HepG2 (cell line): ENCODE data around the gene TTC4. TPM values are rescaled to one million over a fixed set of nuclear protein-coding genes. Genes with fewer than 3 reads are reported as not detected.

Experiments
- BRCA1 ChIP-seq: sonication (generic); formaldehyde crosslinking; IDR thresholded peaks from 2 replicates; pipeline ENCODE4 v1.4.0; 2020; ENCODE audit warnings: missing genetic modification reagents
- GZF1 ChIP-seq: sonication (generic); formaldehyde crosslinking; IDR thresholded peaks from 2 replicates; pipeline ENCODE4 v1.5.1; 2020; ENCODE audit warnings: mild to moderate bottlenecking, missing genetic modification reagents
- HNRNPK ChIP-seq: fragments of 200-400 bp; formaldehyde crosslinking; IDR thresholded peaks from 2 replicates; pipeline ENCODE4 v1.6.1; 2018; ENCODE audit warnings: low read length, low read depth, moderate library complexity, mild to moderate bottlenecking; ENCODE audit not compliant: poor library complexity, severe bottlenecking
- KDM3A ChIP-seq: IDR thresholded peaks from 2 replicates; pipeline ENCODE4 v1.6.1; 2018; ENCODE audit warnings: low read depth, missing compliant biosample characterization
- KDM4B ChIP-seq: sonication (generic); formaldehyde crosslinking; IDR thresholded peaks from 2 replicates; pipeline ENCODE4 v1.4.0; 2020; ENCODE audit warnings: missing genetic modification reagents
- NCOR1 ChIP-seq: fragments of 200-600 bp; sonication (generic); IDR thresholded peaks from 2 replicates; pipeline ENCODE4 v1.7.0; 2017; ENCODE audit warnings: antibody characterized with exemption, low read length, borderline replicate concordance
- NFAT5 ChIP-seq: sonication (generic); formaldehyde crosslinking; IDR thresholded peaks from 2 replicates; pipeline ENCODE4 v1.4.0; 2020; ENCODE audit warnings: missing genetic modification reagents
- RCOR2 ChIP-seq: IDR thresholded peaks from 2 replicates; pipeline ENCODE4 v1.6.1; 2016; ENCODE audit warnings: missing biosample characterization, missing genetic modification reagents
- RELA ChIP-seq: sonication (generic); formaldehyde crosslinking; IDR thresholded peaks from 2 replicates; pipeline ENCODE4 v1.4.0; 2020; ENCODE audit warnings: missing genetic modification reagents
- TAF15 ChIP-seq: fragments of 200-400 bp; formaldehyde crosslinking; IDR thresholded peaks from one replicate; pipeline ENCODE4 v1.6.1; 2018; ENCODE audit warnings: mild to moderate bottlenecking, low read depth, low read length; ENCODE audit not compliant: poor library complexity, severe bottlenecking
- ZBTB1 ChIP-seq: sonication (generic); formaldehyde crosslinking; IDR thresholded peaks from 2 replicates; pipeline ENCODE4 v1.4.0; 2020; ENCODE audit warnings: missing genetic modification reagents, borderline replicate concordance
- ZBTB21 ChIP-seq: sonication (generic); formaldehyde crosslinking; IDR thresholded peaks from 2 replicates; pipeline ENCODE4 v1.4.0; 2020; ENCODE audit warnings: missing genetic modification reagents
- ZBTB25 ChIP-seq: IDR thresholded peaks from 2 replicates; pipeline ENCODE4 v1.6.1; 2018; ENCODE audit warnings: missing genetic modification reagents
- ZNF224 ChIP-seq: sonication (generic); formaldehyde crosslinking; IDR thresholded peaks from 2 replicates; pipeline ENCODE4 v1.5.0; 2020; ENCODE audit warnings: mild to moderate bottlenecking, missing genetic modification reagents
- ZNF44 ChIP-seq: sonication (generic); formaldehyde crosslinking; IDR thresholded peaks from 2 replicates; pipeline ENCODE4 v1.5.1; 2020; ENCODE audit warnings: mild to moderate bottlenecking, missing genetic modification reagents
- ZNF770 ChIP-seq: sonication (generic); formaldehyde crosslinking; IDR thresholded peaks from 2 replicates; pipeline ENCODE4 v1.5.0; 2020; ENCODE audit warnings: mild to moderate bottlenecking, missing genetic modification reagents
- polyA plus RNA-seq, 8 experiments: library from polyadenylated mRNA; depleted of rRNA in 3 of 8; stranded (reverse) in 7 of 8; unstranded in 1 of 8; fragments of >200 nt; fragmentation: Illumina TruSeq in 4 of 8; extraction: Trizol in 4 of 8; gene quantifications; 2 replicates each; pipeline versions ENCODE4 v1.2.1 to v1.2.3, GENCODE V29; 2011 to 2016; ENCODE audit warnings: low read depth in 4 of 8, missing spikeins in 1 of 8, mixed read lengths in 1 of 8; ENCODE audit not compliant: insufficient read depth in 1 of 8
- total RNA-seq, 5 experiments: library from RNA; depleted of rRNA; stranded (reverse); fragments of >200 nt; fragmentation: Illumina TruSeq; extraction: Trizol; gene quantifications; 2 replicates each; pipeline ENCODE4 v1.2.3, GENCODE V29; 2016; ENCODE audit warnings: low read depth in 1 of 5
- TF ChIP-seq, protein P1 (sequence below): sonication (generic); formaldehyde crosslinking; IDR thresholded peaks from 2 replicates; pipeline ENCODE4 v1.4.0; 2020; ENCODE audit warnings: missing genetic modification reagents
- TF ChIP-seq, protein P2 (sequence below): sonication (generic); formaldehyde crosslinking; IDR thresholded peaks from 2 replicates; pipeline ENCODE4 v1.4.0; 2020; ENCODE audit warnings: missing genetic modification reagents, low read depth, mild to moderate bottlenecking, borderline replicate concordance

TTC4 gene
- total and polyA plus RNA-seq, 2 of the 13 experiments (the other 11 are each of a cell fraction or from before 2014, with no cell fraction given), result 13.1 to 24.7 TPM

DNA sequence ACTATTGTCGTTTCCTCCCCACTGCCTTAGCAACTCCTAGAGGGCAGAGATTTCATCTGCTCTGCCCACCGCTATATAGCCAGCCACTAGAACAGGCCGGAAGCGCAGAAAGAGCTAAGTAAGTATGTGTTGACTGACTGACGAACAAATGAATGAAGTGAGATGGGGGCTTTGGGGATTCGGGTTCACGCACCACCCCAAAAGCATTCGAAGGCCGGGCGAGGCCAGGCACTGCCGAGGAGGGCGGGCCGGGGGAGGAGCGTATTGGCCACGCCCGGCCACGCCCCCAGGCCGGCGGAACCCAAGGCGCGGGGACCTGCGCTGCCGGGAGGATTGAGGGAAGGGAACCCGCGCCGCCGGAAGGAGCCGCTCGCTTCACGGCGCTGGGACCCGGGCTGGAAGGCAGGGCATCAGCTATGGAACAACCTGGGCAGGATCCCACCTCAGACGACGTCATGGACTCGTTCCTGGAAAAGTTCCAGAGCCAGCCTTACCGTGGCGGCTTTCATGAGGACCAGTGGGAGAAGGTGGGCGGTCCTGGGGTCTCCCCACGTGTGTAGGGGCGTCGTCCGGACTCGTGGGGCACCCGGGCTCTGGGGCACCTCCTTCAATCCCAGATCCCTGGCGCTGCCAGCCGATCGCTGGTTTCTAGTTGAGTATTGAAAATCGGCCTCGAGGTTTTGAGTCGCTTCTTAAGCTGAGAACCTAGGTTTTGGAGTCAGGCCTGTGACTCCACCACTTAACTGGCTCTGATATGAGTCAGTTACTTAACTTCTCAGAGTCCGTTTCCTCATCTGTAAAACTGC, at the start of gene TTC4 (continued):
- peak; percentile 73; the same call in 1 of the 2 replicates for TF ChIP-seq ZBTB25 (CRISPR knock-in tag)
- TF ChIP-seq ZBTB21 (CRISPR knock-in tag), result peak; percentile 65; the same call in 1 of the 2 replicates
- 0 out of 2 replicates have a peak, but pooled peaks have one; percentile 83 for TF ChIP-seq KDM4B
- TF ChIP-seq BRCA1, result 0 out of 2 replicates have a peak, but pooled peaks have one; percentile 56
- TF ChIP-seq GZF1 (CRISPR knock-in tag), result 0 out of 2 replicates have a peak, but pooled peaks have one; percentile 26
- TF ChIP-seq, protein P1, sequence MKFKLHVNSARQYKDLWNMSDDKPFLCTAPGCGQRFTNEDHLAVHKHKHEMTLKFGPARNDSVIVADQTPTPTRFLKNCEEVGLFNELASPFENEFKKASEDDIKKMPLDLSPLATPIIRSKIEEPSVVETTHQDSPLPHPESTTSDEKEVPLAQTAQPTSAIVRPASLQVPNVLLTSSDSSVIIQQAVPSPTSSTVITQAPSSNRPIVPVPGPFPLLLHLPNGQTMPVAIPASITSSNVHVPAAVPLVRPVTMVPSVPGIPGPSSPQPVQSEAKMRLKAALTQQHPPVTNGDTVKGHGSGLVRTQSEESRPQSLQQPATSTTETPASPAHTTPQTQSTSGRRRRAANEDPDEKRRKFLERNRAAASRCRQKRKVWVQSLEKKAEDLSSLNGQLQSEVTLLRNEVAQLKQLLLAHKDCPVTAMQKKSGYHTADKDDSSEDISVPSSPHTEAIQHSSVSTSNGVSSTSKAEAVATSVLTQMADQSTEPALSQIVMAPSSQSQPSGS (CRISPR knock-in tag), result peak; percentile 86
- 0 out of 2 replicates have a peak, but pooled peaks have one; percentile 26 for TF ChIP-seq RELA
- peak; percentile 79; the same call in 1 of the 2 replicates for TF ChIP-seq ZNF224 (CRISPR knock-in tag)
- TF ChIP-seq KDM3A (CRISPR knock-in tag), result peak; percentile 77; the same call in 1 of the 2 replicates
- peak; percentile 76 for TF ChIP-seq HNRNPK
- no peak for TF ChIP-seq RCOR2
- TF ChIP-seq ZBTB1 (CRISPR knock-in tag), result no peak
- no peak for TF ChIP-seq ZNF44
- TF ChIP-seq NCOR1, result no peak
- no peak; the same call in 1 of the 2 replicates for TF ChIP-seq NFAT5
- TF ChIP-seq ZNF770, result peak; percentile 75
- TF ChIP-seq TAF15, result peak; percentile 73
- TF ChIP-seq, protein P2, sequence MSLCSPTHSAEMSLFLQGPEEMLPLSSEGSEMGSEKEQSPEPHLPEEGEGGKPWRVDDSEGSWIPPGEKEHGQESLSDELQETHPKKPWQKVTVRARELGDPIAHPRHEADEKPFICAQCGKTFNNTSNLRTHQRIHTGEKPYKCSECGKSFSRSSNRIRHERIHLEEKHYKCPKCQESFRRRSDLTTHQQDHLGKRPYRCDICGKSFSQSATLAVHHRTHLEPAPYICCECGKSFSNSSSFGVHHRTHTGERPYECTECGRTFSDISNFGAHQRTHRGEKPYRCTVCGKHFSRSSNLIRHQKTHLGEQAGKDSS (CRISPR knock-in tag), result peak; percentile 92
